Measurements from ENCODE around the gene INKA2. TPM values are rescaled to one million over a fixed set of nuclear protein-coding genes. Genes with fewer than 3 reads are reported as not detected.
A peak's percentile ranks its signal among the peaks of the same experiment; 100 is the strongest.

Gene INKA2
- total RNA-seq, 2 donors from 2014 or later = 2.0 to 3.8 TPM

DNA sequence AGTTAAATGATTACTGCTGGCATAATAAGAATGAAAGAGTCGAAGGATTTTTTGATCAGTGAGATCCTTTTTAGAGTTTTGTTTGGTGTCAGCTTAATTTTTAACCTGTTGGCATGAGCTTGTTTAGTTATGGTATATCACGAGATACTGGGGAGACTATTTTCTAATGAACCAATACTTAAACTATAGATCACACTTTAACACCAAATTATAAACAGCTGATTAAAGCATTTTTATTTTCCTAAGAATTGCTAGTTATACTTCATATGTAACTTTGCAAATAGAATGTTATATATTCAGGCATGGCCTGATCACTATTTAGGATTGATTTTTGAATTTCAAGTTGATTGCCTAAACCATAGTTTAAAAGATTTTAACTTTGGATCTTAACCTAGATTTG lies 22.5 kb upstream of the INKA2 start:
- H3K36me3 Mint-ChIP-seq (ENCODE audit: low read depth) = peaks cover 98% of the 10 kb centered on the region
- H3K27me3 Mint-ChIP-seq = no peaks in the 10 kb centered on the region
- no peak overlapping the region for H3K27ac Mint-ChIP-seq
- H3K4me3 Mint-ChIP-seq = no peak overlapping the region
- H3K9me3 Mint-ChIP-seq = no peaks in the 10 kb centered on the region
- H3K4me1 Mint-ChIP-seq = peaks cover 18% of the 10 kb centered on the region
- ATAC-seq (replicated peaks) = no peak

DNA sequence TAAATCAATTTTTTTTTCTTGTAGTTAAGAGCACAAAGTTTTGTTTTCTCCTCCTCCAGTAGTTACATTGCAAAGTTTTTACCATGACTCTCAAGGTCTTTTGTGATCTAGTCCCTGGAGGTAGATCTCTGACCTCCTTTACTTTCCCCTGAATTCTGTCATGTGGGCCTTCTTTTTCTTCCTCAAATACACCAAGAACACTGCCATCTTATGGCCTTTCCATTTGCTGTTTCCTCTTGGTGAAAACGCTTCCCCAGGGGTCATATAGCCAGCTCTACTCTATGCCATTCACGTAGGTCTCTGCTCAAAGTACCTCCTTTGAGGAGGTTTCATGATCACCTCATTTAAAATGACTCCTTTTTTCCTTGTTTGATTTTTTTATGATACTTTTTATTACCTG lies 19.2 kb upstream of the INKA2 start:
- peak overlapping the region; percentile 79 for H3K27ac Mint-ChIP-seq
- no peaks in the 10 kb centered on the region for H3K9me3 Mint-ChIP-seq
- peaks cover 72% of the 10 kb centered on the region for H3K36me3 Mint-ChIP-seq (ENCODE audit: low read depth)
- no peak for ATAC-seq (replicated peaks)
- H3K4me3 Mint-ChIP-seq = peak overlapping the region; percentile 89
- no peaks in the 10 kb centered on the region for H3K27me3 Mint-ChIP-seq
- H3K4me1 Mint-ChIP-seq = peaks cover 29% of the 10 kb centered on the region

DNA sequence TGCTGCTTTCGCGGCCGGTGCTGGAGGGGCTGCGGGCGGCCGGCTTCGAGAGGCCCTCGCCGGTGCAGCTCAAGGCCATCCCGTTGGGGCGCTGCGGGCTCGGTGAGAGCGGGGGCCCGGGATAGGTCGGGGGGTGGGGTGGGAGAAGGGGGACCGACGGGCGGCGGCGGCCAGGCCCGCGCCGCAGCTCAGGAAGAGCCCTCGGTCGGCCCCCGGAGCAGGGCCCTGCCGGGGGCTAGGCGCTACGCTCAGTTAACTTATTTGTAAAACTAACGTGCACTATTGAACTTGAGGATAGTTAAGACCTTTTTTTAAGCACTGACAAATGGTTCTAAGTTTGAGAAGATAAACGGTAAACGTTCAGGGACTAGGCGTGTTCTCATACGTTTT lies 16.9 kb upstream of the INKA2 start:
- Mint-ChIP-seq H3K36me3 (ENCODE audit: low read depth) (peaks cover 49% of the 10 kb centered on the region), H3K27me3 (no peaks in the 10 kb centered on the region), H3K4me1 (peaks cover 29% of the 10 kb centered on the region), H3K9me3 (no peaks in the 10 kb centered on the region), H3K27ac (peak overlapping the region; percentile 90), H3K4me3 (peak overlapping the region; percentile 89)
- ATAC-seq (replicated peaks) = peak; percentile 25

DNA sequence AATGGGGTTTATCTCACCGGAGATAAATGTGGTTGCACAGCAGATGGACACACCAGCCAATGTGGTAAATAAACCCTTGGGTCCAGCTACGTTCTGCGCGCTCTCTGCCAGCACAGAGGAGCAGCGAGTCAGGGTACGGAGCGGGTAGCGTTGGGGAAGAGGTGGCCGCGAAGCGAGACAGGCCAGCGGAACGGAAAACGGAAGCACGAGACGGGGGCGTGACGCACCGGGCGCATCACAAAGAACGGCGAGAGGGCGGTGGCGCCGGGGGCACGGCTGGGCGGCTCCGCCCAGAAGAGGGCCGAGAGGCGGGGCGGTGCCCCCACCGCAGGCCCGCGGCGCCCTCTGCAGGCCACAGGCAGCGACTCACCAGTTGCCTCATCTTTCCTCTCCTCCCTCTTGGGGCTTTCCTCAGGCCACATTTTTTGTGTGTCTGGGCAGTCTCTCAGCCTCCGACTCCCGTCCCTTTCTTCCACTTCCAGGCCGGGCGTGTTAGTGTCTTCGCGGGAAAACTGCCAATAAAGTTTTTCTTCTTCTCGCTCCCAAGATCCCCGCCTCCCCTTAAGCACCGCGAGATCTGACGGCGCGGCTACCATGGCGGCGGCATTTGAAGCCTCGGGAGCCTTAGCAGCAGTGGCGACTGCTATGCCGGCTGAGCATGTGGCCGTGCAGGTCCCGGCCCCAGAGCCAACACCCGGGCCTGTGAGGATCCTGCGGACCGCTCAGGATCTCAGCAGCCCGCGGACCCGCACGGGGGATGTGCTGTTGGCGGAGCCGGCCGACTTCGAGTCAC lies 16.3 kb upstream of the INKA2 start, which contains the start of gene DDX20:
TSS of gene DDX20 (plus strand) at position 571 of the 793 bp plus-strand sequence. CDS start at position 595, 24 bp downstream.
- H3K27me3 Mint-ChIP-seq = no peaks in the 10 kb centered on the region
- peak within 1 kb of the TSS; percentile 89 for H3K4me3 Mint-ChIP-seq
- H3K27ac Mint-ChIP-seq = peak within 1 kb of the TSS; percentile 90
- peaks cover 29% of the 10 kb centered on the region for H3K4me1 Mint-ChIP-seq
- H3K36me3 Mint-ChIP-seq (ENCODE audit: low read depth) = peaks cover 43% of the 10 kb centered on the region
- no peaks in the 10 kb centered on the region for H3K9me3 Mint-ChIP-seq
- ATAC-seq (replicated peaks) = peak; percentile 93

DNA sequence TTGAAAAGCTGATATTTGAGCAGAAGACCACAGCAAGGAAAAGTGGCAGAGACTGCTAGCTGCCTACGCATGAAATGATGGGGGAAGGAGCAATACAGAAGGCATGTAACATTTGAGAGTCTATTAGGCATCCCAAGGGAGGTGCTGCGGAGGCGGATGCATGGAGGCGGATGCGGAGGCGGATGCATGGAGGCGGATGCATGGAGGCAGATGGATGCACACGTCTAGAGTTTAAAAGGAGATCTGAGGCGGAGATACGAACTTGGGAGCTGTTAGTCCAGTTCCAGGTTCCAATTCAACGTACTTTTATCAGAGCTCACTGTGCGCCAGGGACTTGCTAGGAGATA lies 15.8 kb upstream of the INKA2 start:
- Mint-ChIP-seq H3K4me1 (peaks cover 26% of the 10 kb centered on the region), H3K27ac (peak overlapping the region; percentile 90), H3K4me3 (peak overlapping the region; percentile 89), H3K9me3 (no peaks in the 10 kb centered on the region), H3K27me3 (no peaks in the 10 kb centered on the region), H3K36me3 (ENCODE audit: low read depth) (peaks cover 38% of the 10 kb centered on the region)
- no peak for ATAC-seq (replicated peaks)

DNA sequence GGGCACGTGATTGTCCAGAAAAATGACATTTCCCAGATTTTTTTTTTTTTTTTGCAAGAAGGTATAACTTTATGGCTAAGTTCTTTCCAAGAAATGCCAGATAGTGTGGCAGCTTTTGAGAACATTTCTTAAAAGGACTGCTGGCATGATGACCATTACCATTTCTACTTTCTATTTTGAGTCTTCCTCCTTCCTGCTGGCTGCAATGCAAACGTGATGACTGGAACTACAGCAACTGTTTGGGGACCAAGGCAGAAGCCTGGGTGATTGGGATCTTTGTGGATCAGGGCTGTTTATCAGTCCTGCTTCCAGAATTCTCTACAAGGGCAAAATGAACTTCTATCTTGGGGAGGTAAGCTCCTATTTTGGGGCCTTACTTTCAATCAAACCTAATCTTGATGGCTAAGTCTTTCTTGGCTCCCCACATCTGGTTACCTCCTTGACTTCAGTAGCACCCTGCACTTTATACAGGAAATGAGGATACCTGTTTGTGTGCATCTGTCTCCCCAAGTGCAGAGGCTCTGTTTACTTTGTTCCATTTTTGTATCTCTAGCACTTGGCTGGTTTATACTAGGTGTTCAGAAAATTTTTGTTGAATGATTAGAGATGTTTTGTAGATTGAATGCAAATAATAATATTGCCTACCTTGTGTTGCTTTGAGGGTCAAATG lies 12.8 kb upstream of the INKA2 start:
- Mint-ChIP-seq H3K27ac (no peak overlapping the region), H3K27me3 (no peaks in the 10 kb centered on the region), H3K4me3 (no peak overlapping the region), H3K4me1 (peaks cover 19% of the 10 kb centered on the region), H3K36me3 (ENCODE audit: low read depth) (peaks cover 9% of the 10 kb centered on the region), H3K9me3 (no peaks in the 10 kb centered on the region)
- ATAC-seq (replicated peaks) = no peak

DNA sequence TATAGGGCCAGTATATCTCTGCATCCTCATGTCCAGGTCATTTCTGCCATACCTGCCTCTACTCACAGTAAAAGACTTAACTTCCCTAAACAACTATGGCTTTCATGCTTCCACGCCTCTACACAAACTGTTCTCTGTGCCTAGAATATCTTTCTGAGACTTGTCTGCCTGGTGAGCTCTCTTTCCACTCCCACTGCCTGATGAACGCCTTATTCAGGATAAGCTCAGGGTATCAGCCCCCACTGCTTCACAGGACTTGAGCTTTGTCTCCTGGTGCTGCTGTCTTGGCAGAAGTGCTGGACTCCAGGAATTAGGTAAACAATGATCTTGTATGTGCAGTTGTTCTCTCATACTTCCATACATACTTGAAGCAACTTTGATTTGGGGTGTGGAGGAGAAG lies 11.7 kb upstream of the INKA2 start:
- H3K4me3 Mint-ChIP-seq = no peak overlapping the region
- H3K9me3 Mint-ChIP-seq = no peaks in the 10 kb centered on the region
- no peaks in the 10 kb centered on the region for H3K27me3 Mint-ChIP-seq
- no peak overlapping the region for H3K27ac Mint-ChIP-seq
- peaks cover 7% of the 10 kb centered on the region for H3K36me3 Mint-ChIP-seq (ENCODE audit: low read depth)
- peaks cover 14% of the 10 kb centered on the region for H3K4me1 Mint-ChIP-seq
- ATAC-seq (replicated peaks) = no peak

DNA sequence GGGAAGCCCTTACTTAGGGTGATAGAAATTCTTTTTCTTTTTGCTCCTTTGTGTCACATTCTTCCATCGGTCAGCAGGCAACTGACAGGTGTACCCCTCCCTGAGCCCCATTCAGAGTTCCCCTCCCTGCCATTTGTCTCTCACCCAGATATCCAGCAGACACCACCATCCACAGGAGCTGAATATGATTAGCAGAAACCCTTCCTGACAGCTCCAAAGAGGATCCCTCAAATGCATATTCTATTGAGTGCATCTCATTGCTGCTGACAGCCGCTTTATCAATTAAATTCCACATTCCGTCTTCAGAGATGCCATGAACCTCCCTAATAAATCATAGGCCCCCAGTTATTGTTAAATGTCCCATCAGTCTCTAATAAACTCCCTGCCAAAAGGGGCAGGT lies 10.4 kb upstream of the INKA2 start:
- Mint-ChIP-seq H3K27me3 (no peaks in the 10 kb centered on the region), H3K4me1 (peaks cover 9% of the 10 kb centered on the region), H3K4me3 (no peak overlapping the region), H3K9me3 (no peaks in the 10 kb centered on the region), H3K36me3 (ENCODE audit: low read depth) (no peaks in the 10 kb centered on the region), H3K27ac (no peak overlapping the region)
- ATAC-seq (replicated peaks) = no peak

DNA sequence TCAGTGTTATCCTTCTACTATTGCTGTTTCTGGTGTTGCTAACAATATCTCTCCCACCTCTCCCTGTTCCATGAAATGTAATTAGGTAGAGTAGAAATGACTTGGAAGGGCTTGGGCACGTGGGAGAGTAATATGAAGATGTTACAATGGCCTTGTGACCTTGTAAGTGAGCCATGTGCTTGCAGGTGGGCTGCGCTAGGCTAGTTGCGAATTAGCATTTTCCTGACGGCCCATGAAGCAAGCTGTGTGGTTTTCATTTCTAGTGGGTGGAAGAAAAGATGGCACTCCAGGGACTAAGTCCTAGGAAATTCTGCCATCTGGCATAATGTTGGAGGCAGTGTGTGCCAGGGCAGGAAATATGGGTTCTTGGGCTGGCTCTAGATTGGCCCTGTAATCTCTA lies 8.8 kb upstream of the INKA2 start:
- H3K4me3 Mint-ChIP-seq = no peak overlapping the region
- H3K36me3 Mint-ChIP-seq (ENCODE audit: low read depth) = no peaks in the 10 kb centered on the region
- H3K27me3 Mint-ChIP-seq = no peaks in the 10 kb centered on the region
- no peak for ATAC-seq (replicated peaks)
- H3K4me1 Mint-ChIP-seq = peaks cover 7% of the 10 kb centered on the region
- H3K27ac Mint-ChIP-seq = no peak overlapping the region
- no peaks in the 10 kb centered on the region for H3K9me3 Mint-ChIP-seq

DNA sequence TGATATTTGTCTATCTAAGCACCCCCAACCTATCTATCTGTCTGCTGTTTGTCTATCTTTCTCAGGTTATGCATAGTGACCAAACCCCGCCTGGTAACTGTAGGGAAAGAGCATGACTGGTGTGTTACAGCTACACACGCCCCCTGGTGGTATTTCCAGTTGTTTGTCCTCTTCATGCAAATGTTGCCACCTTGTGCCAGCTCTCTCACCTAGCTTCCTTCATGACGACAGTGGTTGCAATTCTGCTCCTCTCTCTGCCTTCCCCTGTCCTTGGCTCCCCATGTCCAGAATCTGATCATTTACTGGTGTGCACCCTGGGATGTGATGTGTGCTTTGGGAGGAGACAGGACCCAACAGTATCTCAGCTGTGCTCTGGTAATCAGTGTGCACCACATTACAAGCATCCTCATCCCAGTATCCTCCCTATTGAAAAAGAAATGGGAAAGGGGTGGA lies 8.1 kb upstream of the INKA2 start:
- Mint-ChIP-seq H3K27me3 (no peaks in the 10 kb centered on the region), H3K4me1 (peaks cover 7% of the 10 kb centered on the region), H3K36me3 (ENCODE audit: low read depth) (no peaks in the 10 kb centered on the region), H3K27ac (no peak overlapping the region), H3K4me3 (no peak overlapping the region), H3K9me3 (no peaks in the 10 kb centered on the region)
- peak; percentile 97 for ATAC-seq (replicated peaks)

DNA sequence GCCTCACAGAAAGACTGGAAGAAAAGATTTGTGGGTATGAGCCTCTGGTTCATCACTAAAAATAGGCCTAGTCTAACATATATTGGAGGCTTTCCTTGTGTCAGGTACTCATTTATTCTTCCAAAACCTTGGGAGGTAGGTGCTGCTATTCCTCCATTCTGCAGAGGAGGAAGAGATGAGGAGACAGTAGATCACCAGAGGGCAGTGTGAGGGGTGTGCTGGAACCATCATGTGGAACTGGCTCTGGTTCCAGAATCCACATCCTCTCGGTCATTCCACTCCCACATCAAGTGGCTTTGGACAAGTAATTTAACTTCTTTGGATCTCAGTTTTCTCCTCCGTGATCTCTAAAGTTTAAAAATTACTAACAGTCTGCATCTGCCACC lies 7.4 kb upstream of the INKA2 start:
- H3K36me3 Mint-ChIP-seq (ENCODE audit: low read depth) = no peaks in the 10 kb centered on the region
- H3K4me1 Mint-ChIP-seq = peaks cover 7% of the 10 kb centered on the region
- no peak overlapping the region for H3K27ac Mint-ChIP-seq
- H3K27me3 Mint-ChIP-seq = no peaks in the 10 kb centered on the region
- H3K9me3 Mint-ChIP-seq = no peaks in the 10 kb centered on the region
- no peak overlapping the region for H3K4me3 Mint-ChIP-seq
- no peak for ATAC-seq (replicated peaks)

DNA sequence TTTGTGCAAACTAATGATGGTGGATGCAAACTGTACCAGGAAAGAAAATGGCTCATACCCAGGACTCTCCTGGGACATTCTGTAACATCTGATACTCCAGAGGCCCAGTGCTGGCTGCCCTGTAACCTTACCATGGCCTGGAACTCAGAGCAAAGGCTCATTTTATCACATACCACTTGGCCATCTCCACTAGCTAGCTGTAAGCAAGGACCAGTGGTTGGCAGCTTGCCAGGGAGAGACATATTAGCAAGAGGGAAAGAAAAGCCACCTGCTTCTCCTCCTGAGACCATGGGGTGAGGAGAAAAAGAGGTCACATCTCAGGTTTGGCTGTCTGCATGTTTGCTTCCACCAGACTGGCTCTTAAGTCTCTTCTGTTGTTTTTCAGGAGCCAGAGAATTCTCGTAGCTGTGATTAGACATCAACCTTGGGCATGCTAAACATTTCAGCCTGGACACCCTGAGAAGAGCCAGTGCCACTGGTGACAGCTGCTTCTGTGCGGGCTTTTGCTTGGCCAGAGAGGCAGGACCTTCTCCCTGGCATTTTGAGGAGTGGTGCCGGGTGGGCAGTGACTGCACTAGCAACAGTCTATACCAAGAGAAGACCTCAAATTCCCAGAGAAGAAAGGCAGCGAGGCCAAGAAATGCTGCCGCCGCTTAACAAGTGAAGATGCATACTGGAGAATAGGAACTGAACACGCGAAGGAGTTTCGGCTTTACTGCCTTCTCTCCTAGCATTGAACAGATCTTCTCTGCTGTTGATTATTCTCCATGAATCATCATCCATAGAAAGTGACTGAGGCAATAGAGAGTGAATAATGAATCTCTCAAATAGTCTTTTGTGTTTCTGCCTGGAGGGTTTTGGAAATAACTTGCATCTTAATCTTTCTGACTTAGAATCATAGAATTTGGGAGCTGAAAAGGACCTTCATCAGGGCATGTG lies 6.7 kb upstream of the INKA2 start:
- no peaks in the 10 kb centered on the region for H3K36me3 Mint-ChIP-seq (ENCODE audit: low read depth)
- H3K9me3 Mint-ChIP-seq = no peaks in the 10 kb centered on the region
- no peak overlapping the region for H3K4me3 Mint-ChIP-seq
- ATAC-seq (replicated peaks) = no peak
- peaks cover 2% of the 10 kb centered on the region for H3K27me3 Mint-ChIP-seq
- no peak overlapping the region for H3K27ac Mint-ChIP-seq
- peaks cover 7% of the 10 kb centered on the region for H3K4me1 Mint-ChIP-seq

DNA sequence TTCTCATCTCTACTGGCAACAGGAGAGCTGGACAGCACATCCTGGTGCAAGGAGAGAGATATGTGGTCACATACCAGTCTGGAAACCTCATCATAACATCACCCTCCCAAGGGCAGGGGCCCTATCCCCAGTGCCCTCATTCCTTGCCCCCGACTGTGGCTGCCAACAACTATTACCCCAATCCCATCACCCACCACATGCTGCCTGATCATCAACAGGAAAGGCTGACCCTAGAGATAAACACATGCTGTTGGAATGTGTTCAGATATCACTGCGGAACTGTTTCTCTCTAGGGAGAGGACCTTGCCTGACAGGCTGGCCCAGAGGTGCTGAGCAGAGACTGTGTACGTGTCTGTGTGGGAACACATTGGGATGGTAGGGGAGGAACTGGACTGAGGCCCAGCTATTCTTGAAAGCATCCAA lies 4.5 kb upstream of the INKA2 start:
- ATAC-seq (replicated peaks) = no peak
- Mint-ChIP-seq H3K27me3 (peaks cover 3% of the 10 kb centered on the region), H3K4me3 (no peak overlapping the region)

DNA sequence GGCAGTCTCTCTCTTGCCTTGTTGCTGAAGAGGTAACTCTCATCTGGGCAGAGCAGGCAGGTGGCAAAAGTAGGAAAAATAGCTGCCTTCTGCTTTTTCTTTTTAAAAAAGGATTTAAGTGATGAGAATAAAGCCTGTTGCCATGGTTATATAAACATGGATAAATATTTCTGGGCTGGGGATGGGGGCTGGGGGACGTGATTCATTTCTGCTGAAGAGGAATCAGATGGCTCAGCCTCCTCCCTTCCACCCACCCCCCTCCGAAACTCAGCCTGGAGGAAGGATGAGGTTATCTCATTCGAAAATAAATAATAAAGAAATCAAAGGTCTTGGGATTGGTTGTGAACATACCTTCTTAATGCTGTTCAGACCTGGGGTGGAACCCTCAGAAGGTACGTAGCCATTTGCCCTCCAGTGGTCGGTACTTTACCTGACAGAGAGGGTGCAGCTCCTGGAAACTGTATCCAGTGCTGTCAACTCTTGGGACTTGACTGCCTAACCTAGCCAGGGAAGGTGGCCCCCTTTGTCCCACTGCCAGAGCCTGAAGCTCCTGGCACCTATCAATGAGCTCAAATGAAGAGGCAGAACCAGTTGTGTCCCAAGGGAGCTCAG lies 3.8 kb upstream of the INKA2 start:
- Mint-ChIP-seq H3K27ac (no peak overlapping the region), H3K36me3 (ENCODE audit: low read depth) (no peaks in the 10 kb centered on the region), H3K27me3 (peaks cover 4% of the 10 kb centered on the region), H3K4me3 (no peak overlapping the region), H3K4me1 (peaks cover 9% of the 10 kb centered on the region), H3K9me3 (no peaks in the 10 kb centered on the region)
- no peak for ATAC-seq (replicated peaks)

More for the DNA sequence above, 4.5 kb upstream of the INKA2 start:
- no peaks in the 10 kb centered on the region for H3K36me3 Mint-ChIP-seq (ENCODE audit: low read depth)
- no peak overlapping the region for H3K27ac Mint-ChIP-seq
- H3K4me1 Mint-ChIP-seq = peaks cover 7% of the 10 kb centered on the region
- no peaks in the 10 kb centered on the region for H3K9me3 Mint-ChIP-seq

Data from activated T-helper 17 cell treated with anti-CD3 and anti-CD28 coated beads, Interleukin-2, amount 50 U/mL, for 72 hours (primary cell).